K562 (cell line): ENCODE data around the gene TRAPPC2B. TPM values are rescaled to one million over a fixed set of nuclear protein-coding genes. Genes with fewer than 3 reads are reported as not detected.

Source experiments
- ARID4B ChIP-seq: sonication (generic); formaldehyde crosslinking; IDR thresholded peaks from 2 replicates; pipeline ENCODE4 v1.8.0; 2022; ENCODE audit warnings: mild to moderate bottlenecking, missing genetic modification reagents
- ASH1L ChIP-seq: fragments of 450-650 bp; IDR thresholded peaks from 2 replicates; pipeline ENCODE4 v1.6.1; 2018; ENCODE audit warnings: borderline replicate concordance, mild to moderate bottlenecking, low read depth; ENCODE audit not compliant: partially characterized antibody
- CBX8 ChIP-seq: fragments of 200-600 bp; sonication (generic); IDR thresholded peaks from 2 replicates; pipeline ENCODE4 v1.6.1; 2012; ENCODE audit warnings: borderline replicate concordance, mixed run types, low read depth, mild to moderate bottlenecking, moderate library complexity, mixed read lengths, low read length, control low read depth, inconsistent platforms; ENCODE audit not compliant: poor library complexity, severe bottlenecking; ENCODE audit errors: extremely low read depth
- HEY1 ChIP-seq: fragments of 250-450 bp; sonication (Bioruptor Pico); IDR thresholded peaks from 2 replicates; pipeline ENCODE4 v1.5.0; 2020; ENCODE audit warnings: mild to moderate bottlenecking, moderate library complexity, borderline replicate concordance
- KAT2B ChIP-seq: IDR thresholded peaks from one replicate; pipeline ENCODE4 v1.6.1; 2012; ENCODE audit warnings: low read depth, mild to moderate bottlenecking, control low read depth, inconsistent platforms, low read length, moderate library complexity
- MAX ChIP-seq: sonication (generic); formaldehyde crosslinking; IDR thresholded peaks from 2 replicates; pipeline ENCODE4 v1.9.0; 2022; ENCODE audit warnings: mild to moderate bottlenecking, missing genetic modification reagents
- MBD1 ChIP-seq: fragments of 250-450 bp; sonication (Bioruptor Pico); IDR thresholded peaks from 2 replicates; pipeline ENCODE4 v1.8.0; 2022; ENCODE audit warnings: inconsistent platforms
- NFE2L1 ChIP-seq: fragments of 450-650 bp; IDR thresholded peaks from 2 replicates; pipeline ENCODE4 v1.6.1; 2016; ENCODE audit warnings: missing genetic modification characterization, low read depth, mild to moderate bottlenecking, missing compliant biosample characterization, moderate library complexity, borderline replicate concordance
- NFXL1 ChIP-seq: fragments of 450-650 bp; formaldehyde crosslinking; IDR thresholded peaks from 2 replicates; pipeline ENCODE4 v1.4.0; 2021; ENCODE audit warnings: mild to moderate bottlenecking
- NR2C1 ChIP-seq, 2 experiments: fragments of 450-650 bp; IDR thresholded peaks; 2 replicates each; pipeline ENCODE4 v1.6.1; 2017; ENCODE audit warnings: mild to moderate bottlenecking in 2 of 2, antibody characterized with exemption in 1 of 2, inconsistent platforms in 1 of 2, missing compliant biosample characterization in 1 of 2, missing genetic modification characterization in 1 of 2
- NR2F6 ChIP-seq: fragments of 450-650 bp; formaldehyde crosslinking; IDR thresholded peaks from 2 replicates; pipeline ENCODE4 v1.4.0; 2020; ENCODE audit warnings: mild to moderate bottlenecking
- RBBP5 ChIP-seq: fragments of 200-600 bp; sonication (generic); IDR thresholded peaks from 2 replicates; pipeline ENCODE4 v1.6.1; 2012; ENCODE audit warnings: borderline replicate concordance, mild to moderate bottlenecking, low read length, control low read depth, inconsistent platforms; ENCODE audit not compliant: insufficient read depth, poor library complexity, severe bottlenecking
- USF1 ChIP-seq: sonication (generic); formaldehyde crosslinking; IDR thresholded peaks from 2 replicates; pipeline ENCODE4 v1.9.0; 2022; ENCODE audit warnings: mild to moderate bottlenecking, missing genetic modification reagents
- ZBTB12 ChIP-seq: fragments of 250-450 bp; sonication (Bioruptor Pico); IDR thresholded peaks from 2 replicates; pipeline ENCODE4 v1.4.0; 2020
- ZNF165 ChIP-seq: fragments of 250-450 bp; sonication (Bioruptor Pico); IDR thresholded peaks from 2 replicates; pipeline ENCODE4 v1.4.0; 2020; ENCODE audit warnings: borderline replicate concordance
- ZNF507 ChIP-seq: conservative IDR thresholded peaks from 2 replicates; pipeline ENCODE4 v1.6.1; 2017; ENCODE audit warnings: missing genetic modification characterization, missing compliant biosample characterization
- ZNF830 ChIP-seq: fragments of 250-450 bp; sonication (Bioruptor Pico); IDR thresholded peaks from 2 replicates; pipeline ENCODE4 v1.5.0; 2021; ENCODE audit warnings: mild to moderate bottlenecking
- polyA plus RNA-seq, 8 experiments: library from polyadenylated mRNA; depleted of rRNA in 4 of 8; stranded (reverse) in 5 of 8; unstranded in 3 of 8; fragments of >200 nt; fragmentation: Nextera tagmentation in 2 of 8; fragmentation: Illumina TruSeq in 1 of 8; extraction: Ambion mirVana in 2 of 8; extraction: Trizol in 1 of 8; gene quantifications; 2 replicates each; pipeline versions ENCODE4 v1.2.1 to v1.2.3, GENCODE V29; 2011 to 2014; ENCODE audit warnings: inconsistent platforms in 1 of 8, missing spikeins in 1 of 8
- total RNA-seq, 7 experiments: library from RNA; depleted of rRNA in 6 of 7; stranded (reverse); fragments of >200 nt in 6 of 7; fragmentation: Illumina TruSeq in 2 of 7; extraction: Trizol in 2 of 7; gene quantifications; 2 replicates each; pipeline versions ENCODE4 v1.2.1 to v1.2.3, GENCODE V29; 2011 to 2021; ENCODE audit warnings: low replicate concordance in 1 of 7

Gene TRAPPC2B
- total and polyA plus RNA-seq, 9 of the 15 experiments (the other 6 are each of a cell fraction or from before 2014, with no cell fraction given) = 2.2 to 20.4 (median 4.6) TPM

GRCh38 chr19:57320180-57321084 is 42.9 kb upstream of the TRAPPC2B start, which contains the start of gene ZNF543 (continued):
- TF ChIP-seq USF1 = no peak
- no peak for TF ChIP-seq NFE2L1 (tag)
- no peak for TF ChIP-seq HEY1
- TF ChIP-seq ASH1L = no peak
- TF ChIP-seq MAX (CRISPR knock-in tag) = peak; percentile 20; the same call in 1 of the 2 replicates
- TF ChIP-seq ARID4B (CRISPR knock-in tag) = peak; percentile 78
- no peak for TF ChIP-seq ZNF830
- no peak for TF ChIP-seq NR2F6 (CRISPR knock-in tag)
- TF ChIP-seq CBX8 = no peak
- TF ChIP-seq ZNF165 (CRISPR knock-in tag) = peak; percentile 35; the same call in 1 of the 2 replicates
- TF ChIP-seq ZBTB12 (CRISPR knock-in tag) = peak; percentile 84
- TF ChIP-seq NR2C1 (IDR thresholded peaks at IDR 0.05) = no peak
- peak; percentile 29; the same call in 1 of the 2 replicates for TF ChIP-seq NR2C1 (tag; IDR thresholded peaks at IDR 0.05)
- TF ChIP-seq MBD1 (CRISPR knock-in tag) = no peak
- no peak for TF ChIP-seq KAT2B
- TF ChIP-seq ZNF507 (tag) = no peak
- peak; percentile 86 for TF ChIP-seq RBBP5
- no peak for TF ChIP-seq NFXL1 (CRISPR knock-in tag)
